Measurements from ENCODE around the gene PBX4.

PBX4 gene

DNA sequence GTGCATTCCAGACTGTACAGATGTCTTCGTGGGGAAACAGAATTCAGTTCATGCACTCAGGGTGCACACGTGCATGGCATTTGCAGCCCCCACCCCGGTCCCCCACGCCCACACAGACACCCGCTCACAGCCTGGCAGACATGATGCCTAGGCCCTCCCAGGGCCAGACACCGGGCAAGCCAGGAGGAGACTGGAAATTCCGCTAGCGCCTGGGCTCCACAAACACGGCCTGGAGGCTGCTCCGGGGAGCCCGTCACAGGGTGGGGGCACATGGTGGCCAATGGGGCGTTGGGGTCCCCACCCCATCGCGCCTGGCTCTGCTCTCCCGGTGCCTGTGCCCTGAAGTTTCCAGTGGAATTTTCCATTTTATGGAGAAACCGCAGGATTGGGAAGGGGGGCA is 76.9 kb downstream of the PBX4 start:
- DNase-seq (ENCODE audit: low read depth in 3 of 3, low spot score in 1 of 3): no peak

DNA sequence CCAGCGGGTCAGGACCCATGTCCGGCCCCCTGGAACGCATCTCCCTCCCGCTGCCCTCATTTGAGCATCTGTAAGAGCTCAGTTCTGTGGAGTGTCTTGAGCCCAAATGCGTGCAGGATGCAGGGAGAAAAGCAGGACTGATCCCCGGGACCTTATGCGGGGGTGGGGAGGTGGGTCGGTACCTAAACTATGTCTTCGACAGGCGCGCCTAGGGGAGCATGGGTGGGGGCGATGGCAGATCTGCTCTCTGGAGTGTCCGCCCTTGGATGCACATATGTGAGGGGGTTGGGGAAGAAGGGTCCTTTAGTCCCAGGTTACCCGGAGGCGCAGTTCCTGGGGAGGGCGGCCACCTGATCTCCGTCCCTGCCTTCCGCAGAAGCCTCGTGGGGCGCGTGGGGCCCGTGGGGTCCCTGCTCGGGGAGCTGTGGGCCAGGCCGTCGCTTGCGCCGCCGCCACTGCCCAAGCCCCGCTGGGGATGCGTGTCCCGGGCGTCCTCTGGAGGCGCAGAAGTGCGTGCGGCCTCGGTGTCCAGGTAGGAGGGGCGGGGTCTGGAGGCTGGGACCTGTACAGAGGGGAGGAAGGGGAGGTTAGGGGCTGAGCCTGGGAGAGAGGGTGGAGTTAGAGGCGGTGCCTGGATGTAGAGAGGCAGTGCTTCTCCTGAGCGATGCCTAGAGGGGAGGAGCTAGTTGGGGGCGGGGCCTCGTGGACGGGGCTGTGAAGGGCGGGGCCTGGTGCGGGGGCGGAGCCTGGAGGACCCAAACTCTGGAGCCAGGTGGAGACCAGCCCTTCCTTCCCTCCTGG is 77.6 kb downstream of the PBX4 start:
- peak; percentile 29 to 72 (median 46) for DNase-seq (ENCODE audit: low read depth in 3 of 3, low spot score in 1 of 3)

DNA sequence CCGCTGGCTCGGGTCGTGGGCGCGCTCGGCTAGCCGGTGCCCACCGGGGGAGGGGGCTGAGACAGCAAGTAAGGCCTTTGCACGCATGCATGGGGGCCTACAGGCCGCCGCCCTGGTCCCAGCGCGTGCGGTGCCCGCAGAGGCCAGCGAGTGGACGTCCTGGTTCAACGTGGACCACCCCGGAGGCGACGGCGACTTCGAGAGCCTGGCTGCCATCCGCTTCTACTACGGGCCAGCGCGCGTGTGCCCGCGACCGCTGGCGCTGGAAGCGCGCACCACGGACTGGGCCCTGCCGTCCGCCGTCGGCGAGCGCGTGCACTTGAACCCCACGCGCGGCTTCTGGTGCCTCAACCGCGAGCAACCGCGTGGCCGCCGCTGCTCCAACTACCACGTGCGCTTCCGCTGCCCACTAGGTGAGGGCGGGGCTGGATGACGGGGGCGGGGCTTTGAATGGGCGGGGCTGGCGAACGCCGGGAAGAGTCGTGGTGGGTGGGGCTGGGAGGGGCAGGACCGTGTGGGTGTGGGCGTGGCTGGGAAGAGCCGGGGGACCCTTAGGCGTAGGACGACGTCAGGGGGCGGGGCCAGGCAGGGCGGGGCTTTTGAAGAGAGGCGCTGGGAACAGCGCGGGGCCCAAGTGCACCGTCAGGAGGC is 78.3 kb downstream of the PBX4 start:
- peak in 1 of 3 donors; percentile 59 for DNase-seq (ENCODE audit: low read depth in 3 of 3, low spot score in 1 of 3)

DNA sequence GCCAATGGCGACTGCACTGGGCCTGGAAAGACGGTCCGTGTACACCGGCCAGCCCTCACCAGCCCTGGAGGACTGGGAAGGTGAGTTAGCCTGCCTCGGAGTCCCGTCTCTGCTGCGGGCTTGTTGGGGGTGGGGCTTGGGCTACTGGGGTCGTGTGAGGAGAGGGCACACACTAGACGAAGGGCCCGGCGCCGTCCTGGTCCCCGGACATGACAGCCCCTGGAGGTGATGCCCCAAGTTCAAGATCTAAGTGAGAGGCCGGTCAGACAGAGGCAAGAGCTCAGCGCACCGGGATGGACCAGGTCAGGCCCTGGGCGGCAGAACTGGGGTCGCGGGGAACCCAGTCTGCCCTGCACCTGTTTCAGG is 78.8 kb downstream of the PBX4 start:
- DNase-seq (ENCODE audit: low read depth in 3 of 3, low spot score in 1 of 3): no peak

DNA sequence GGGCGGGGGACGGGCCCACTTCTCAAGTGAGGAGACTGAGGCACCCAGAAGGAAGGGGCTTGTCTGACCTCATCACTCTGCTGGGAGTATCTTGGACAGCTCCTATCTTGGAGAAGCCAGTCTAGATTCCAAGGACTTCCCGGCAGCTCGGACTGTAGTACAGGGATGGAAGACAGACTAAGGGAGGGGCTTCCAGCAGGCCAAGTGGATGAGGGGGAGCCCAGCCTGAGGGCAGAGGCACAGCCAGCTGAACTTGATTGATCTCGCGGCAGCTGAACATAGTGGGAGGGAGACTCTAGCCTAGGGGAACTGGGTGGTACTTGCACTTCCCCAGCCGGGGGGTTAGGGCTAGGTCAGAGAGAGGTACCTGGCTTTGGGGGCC is 79.7 kb downstream of the PBX4 start:
- DNase-seq (ENCODE audit: low read depth in 3 of 3, low spot score in 1 of 3): no peak

DNA sequence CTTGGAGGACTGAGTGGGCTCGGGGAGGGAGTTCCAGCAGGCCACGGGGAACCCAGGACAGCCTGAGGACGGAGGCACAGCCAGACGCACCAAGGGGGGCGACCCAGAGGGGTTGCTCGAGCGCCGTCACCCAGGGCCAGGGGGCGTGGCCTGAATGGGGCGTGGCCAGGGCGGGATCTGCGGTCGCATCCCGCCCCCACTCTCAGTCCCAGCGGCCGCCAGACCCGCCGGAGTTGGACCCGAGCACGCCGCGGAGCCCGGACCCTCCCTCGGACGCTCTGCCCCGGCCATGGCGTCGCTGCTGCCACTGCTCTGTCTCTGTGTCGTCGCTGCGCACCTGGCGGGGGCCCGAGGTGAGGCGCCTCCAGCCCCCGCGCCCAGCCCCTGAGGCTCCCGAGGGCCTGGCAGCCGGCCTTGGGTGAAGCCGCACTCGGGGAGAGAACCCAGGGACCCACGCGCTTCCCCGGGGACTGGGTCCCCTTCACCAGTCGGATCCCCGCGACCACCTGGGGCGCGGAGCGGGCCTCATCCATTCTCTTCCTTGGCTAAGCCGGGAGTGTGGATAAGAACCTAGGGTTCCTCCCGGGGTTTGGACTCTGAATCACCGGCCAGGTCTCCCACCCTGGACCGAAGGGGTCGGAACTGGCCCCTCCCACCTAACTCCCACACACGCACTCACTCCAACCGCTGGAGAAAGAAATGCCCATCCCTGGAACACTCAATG is 80.3 kb downstream of the PBX4 start, which contains the start of gene CILP2:
TSS of gene CILP2 (plus strand) at position 205 of the 724 bp plus-strand sequence. CDS start at position 290, 85 bp downstream.
- DNase-seq (ENCODE audit: low read depth in 3 of 3, low spot score in 1 of 3): no peak

DNA sequence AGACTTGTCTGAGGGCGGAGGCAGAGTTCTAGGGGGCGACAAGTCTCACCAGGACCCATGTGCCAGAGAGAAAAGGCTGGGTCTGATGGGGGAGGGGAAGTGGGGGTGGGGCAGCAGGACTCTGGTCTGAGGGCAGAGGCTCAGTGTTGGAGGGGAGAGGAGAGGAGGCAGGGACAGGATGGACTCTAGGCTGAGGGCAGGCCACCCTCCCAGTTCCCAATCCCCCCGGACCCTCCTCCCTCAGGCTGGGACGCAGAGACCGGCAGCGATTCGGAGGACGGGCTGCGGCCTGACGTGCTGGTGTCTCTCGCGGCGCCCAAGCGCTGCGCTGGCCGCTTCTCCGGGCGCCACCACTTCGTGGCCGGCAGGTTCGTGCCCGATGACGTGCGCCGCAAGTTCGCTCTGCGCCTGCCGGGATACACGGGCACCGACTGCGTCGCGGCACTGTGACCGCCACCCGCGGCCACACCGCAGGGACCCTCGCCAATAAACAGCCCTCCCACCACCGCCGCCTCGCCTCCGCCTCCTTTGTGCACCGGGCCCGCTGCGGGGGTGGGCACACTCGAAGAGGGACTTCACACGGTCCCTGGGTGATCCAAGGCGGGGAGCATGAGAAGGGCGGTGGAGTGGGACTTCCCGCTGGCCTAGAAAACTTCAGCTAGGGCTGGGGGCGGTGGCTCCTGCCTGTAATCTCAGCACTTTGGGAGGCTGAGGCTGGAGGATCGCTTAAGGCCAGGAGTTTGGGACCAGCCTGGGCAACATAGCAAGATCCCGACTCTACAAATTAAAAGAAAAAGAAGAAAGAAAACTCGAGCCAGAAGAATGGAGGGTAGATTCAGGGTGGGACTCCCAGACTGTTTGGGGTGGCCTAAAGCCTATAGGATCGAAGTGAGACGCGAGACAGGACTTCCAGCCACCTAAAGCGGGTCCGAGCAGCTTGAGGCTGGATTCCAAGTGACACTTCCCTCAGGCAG is 81.1 kb downstream of the PBX4 start:
- DNase-seq (ENCODE audit: low read depth in 3 of 3, low spot score in 1 of 3): no peak

DNA sequence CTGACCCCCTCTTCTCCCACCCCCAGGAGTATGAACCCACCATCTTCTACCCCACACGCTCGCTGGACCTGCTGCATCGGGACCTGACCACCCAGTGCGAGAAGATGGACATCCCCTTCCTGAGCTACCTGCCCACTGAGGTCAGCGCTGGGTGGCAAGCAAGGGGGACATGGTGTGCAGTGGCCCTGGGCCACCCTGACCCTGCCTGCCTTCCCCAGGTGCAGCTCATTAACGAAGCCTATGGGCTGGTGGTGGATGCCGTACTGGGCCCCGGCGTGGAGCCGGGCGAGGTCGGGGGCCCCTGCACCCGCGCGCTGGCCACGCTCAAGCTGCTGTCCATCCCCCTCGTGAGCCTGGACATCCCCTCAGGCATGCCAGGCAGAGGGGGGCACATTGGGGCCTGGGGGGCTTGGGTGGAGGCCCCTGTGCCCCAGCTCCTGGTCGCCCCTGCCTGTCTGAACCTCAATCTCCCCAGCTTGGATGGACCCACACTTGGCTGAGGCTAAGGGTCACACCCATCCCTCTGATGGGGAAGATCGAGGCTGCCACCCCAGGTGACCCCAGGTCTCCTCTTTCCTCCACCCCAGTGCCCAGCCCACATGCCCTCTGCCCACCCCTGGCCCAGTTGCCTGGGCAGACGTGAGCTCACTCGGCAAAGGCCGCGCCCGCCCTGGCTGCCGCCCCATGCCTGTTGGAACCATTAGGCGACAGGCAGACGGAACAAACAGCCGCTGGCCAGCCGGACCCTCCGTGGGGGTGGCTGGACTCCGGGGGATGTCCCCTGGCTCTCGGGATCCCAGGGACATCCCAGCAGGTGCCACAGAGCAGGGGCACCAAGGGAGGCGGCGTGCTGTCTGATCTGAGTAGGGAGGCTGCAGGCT is 82.9 kb downstream of the PBX4 start:
- DNase-seq (ENCODE audit: low read depth in 3 of 3, low spot score in 1 of 3): no peak

DNA sequence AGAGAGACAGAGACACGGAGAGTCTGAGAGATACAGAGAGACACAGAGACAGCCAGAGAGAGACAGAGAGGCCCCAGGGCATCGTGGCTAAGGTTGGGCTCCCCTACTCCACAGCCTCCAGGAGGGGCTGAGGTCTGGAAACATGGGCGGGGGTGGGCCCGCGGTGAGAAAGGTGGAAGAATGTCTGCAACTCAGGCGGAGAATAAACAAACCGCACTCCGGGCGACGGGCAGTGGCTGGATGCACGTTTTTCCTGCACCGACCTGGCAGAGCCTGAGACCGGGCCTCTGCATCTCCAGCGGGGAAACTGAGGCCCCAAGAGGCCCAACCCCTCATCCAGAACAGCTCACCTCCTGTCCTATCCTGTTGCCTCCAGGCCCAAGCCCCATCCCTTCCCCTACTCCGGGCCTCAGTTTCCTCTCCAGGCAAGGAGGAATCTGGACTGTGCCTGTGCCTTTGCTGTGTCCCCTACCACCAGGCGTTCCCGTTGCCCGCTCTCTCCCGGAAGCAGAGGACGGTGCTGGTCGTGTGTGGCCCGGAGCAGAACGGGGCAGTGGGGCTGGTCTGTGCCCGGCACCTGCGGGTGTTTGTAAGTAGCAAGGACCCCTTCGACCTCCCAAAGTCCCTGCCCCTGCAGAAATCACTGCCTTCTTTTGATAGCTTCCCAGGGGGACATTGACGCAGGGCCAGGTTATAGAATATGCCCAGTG is 83.8 kb downstream of the PBX4 start:
- DNase-seq (ENCODE audit: low read depth in 3 of 3, low spot score in 1 of 3): no peak

DNA sequence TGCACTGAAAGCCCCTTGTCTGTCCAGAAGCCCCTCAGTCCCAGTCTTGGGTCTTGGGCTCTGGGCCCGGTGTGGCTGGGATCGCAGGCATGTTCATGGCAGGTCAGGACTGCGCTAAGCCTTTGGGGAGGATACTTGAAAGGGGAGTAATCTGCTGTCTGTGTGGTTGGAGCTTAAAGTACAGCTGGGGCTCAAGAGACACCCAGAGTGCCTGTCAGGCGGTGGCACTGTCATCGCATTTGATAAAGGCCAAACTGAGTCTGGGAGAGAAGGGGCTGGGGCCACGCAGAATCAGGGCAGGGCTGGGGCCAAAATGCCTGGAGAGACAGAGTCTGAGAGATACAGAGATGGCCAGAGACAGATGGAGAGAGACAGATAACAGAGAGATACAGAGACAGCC is 84.6 kb downstream of the PBX4 start:
- no peak for DNase-seq (ENCODE audit: low read depth in 3 of 3, low spot score in 1 of 3)

DNA sequence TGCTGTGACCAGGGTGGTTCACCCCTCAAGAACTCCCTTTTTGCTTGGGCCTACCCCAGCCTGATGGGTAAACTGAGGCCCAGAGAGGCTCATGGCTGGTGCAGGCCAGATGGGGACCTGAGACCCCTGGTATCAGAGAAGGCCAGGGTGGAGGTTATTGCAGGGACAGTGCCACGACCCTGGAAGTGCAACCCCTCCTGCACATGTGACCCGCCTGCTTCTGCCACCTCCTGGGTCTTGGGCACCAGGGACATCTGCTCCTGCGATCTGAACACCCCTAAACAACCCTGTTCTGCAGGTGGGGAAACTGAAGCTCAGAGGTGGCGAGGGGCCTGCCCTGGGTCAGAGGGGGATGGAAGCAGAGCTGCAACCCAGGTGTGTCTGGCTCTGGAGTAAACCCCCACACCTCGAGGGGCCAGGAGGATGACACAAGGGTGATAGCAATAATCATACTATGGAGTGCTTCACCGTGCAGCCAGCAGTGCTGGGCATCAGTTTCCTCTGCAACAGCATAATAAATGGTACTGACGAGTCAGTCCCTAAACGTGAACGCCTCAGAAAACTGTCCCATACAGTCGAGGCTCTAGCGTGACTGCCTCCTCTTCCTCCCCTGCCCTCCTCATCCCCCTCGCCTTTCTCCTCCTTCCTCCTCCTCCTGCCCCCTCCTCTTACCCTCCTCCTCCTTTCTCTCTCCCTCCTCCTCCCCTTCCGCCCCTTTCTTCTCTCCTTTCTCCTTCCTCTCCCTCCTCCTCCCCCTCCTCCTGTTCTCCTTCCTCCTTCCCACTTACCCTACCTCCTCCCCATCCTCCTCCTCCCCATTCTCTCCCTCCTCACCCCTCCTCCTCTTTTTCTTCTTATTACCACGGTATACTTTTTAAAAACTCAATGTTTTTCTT is 85.4 kb downstream of the PBX4 start:
- no peak for DNase-seq (ENCODE audit: low read depth in 3 of 3, low spot score in 1 of 3)

DNA sequence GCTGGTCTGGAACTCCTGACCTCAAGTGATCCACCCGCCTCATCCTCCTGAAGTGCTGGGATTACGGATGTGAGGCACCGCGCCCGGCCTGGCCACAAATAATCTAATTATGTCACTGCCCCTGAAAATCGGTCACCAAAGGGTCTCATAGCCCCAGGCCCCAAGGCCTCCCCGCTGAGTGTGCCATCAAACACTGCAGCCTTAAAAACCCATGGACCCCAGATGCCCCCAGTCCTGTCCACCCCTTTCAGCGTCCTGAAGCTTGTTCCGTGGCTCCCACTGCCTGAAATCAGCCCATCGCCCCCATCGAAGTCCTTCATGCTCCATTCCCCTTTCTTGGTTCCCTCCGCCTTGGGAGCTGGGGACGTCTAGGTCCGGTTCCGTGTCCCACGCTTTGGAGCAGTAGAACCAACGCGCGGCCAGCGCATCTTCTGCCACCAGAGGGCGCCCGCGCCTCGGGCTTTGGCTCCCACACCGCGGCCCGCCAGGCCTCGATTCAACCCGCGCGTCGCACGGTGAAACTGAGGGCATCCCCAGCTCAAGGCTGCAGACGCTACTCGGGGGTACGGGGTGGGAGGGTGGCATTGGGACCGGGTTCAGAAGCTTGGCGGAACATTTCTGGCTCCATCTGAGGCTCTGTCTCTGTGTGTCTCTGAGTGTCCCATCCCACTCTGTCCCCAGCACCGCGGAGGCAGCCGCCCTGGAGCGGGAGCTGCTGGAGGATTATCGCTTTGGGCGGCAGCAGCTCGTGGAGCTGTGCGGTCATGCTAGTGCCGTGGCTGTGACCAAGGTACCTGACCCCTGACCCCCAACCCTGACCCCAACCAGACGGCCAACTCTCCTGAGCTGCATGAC is 86.3 kb downstream of the PBX4 start:
- DNase-seq (ENCODE audit: low read depth in 3 of 3, low spot score in 1 of 3): peak; percentile 55 to 94 (median 74)

DNA sequence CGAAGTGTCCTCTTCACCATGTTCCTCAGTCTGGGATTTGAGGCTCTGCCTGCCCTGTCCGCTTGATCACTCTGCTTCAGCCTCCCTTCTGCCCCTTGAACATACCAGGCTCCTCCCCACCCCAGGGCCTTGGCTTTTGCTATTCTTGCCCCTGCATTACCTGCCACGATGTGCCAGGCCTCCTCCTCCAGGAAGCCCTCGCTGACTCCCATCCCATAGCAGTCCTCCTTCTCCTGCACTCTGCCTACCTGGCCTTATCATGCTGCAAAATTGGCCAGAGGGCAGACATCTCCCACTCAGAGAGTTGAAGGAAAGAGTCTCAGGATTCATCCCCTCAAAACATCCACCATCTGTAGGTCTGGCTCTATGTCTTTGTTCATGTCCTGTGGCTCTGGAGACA is 87.6 kb downstream of the PBX4 start:
- no peak for DNase-seq (ENCODE audit: low read depth in 3 of 3, low spot score in 1 of 3)

DNA sequence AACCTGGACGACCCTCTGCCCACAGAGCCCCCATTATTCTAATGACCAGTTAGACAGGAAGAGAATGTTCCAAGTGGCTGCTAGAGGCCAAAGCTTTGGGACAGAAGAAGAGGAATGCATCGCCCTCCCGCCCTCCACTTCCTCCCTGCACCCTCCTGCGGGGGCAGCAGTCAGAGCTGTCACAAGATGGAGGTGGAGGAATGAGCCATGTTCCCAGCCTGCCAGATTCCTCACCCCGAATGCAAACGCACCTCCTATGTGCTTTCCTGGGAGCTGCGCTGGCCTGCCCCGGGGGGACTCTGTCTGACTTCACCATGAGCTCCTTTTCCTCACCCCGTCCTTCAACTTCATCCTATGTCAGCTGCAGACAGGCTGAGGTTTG is 88.1 kb downstream of the PBX4 start:
- no peak for DNase-seq (ENCODE audit: low read depth in 3 of 3, low spot score in 1 of 3)

DNA sequence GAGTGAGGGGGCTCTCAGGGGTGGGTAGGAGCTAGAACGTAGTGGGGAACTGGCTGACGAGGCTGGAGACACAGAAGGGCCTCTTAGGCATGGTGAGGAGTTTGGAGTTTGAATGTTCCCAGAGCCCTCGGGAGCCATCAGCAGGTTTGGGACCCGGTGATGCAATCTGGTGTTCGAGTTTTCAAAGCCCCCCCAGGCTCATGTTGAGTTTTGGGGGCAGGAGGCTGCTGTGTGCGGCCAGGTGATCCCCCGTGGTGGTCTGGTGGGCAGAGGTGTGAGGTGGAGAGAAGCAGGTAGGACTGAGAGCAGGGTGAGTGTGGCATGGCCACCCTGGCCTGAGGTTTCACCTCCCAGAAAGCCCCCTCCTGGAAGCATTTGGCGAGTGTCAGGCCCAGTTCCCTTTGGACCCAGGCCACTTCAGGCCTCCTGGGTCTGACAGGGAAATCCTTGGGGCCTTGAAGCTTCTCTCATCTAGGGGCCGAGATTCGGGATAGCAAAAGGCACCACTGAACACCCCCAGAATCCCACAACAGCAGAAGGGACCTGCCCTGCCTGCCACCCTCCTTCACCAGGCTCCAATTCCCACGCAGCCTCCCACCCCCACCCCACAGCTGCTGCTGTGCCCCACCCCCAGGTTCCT is 88.6 kb downstream of the PBX4 start:
- no peak for DNase-seq (ENCODE audit: low read depth in 3 of 3, low spot score in 1 of 3)

DNA sequence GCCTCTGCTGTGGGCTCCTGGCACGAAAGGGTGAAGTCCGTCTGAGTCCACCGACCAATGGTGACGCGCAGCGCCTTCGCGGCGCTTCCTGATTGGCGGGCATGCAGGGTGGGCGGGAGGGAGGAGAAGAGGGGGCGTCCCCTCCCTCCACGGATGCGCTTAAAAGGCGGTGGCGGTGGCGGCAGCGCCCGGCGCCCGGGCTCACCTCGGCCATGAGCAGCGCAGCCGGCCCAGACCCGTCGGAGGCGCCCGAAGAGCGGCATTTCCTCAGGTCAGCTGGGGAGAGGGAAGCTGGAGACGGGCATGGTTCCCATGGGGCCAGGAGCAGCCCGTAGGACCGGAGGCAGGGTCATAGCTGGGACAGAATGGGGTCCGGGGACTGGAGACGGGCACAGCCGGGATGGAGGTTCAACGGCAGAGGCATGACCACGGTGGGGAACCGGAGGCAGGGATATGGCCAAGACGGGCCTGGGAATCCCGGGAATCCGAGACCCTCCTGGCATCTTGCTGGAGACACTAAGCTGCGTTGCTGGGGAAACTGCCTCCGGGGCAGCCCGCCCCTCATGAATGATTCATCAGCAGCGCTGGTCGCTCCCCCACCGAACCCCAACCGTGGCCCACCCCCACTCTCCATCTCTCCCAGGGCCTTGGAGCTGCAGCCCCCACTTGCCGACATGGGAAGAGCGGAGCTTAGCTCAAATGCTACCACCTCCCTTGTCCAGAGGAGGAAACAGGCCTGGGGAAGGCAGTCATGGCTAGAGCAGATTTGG is 89.6 kb downstream of the PBX4 start, which contains the start of gene YJEFN3:
TSS of gene YJEFN3 (plus strand) at position 191 of the 770 bp plus-strand sequence. CDS start at position 213, 22 bp downstream.
- no peak for DNase-seq (ENCODE audit: low read depth in 3 of 3, low spot score in 1 of 3)
